Erythroblast (primary cell): ENCODE results near the gene CEP85L.

Experiments
- GATA1 ChIP-seq: IDR thresholded peaks from 2 replicates; pipeline ENCODE4 v1.6.1; 2011; ENCODE audit warnings: low read depth, mild to moderate bottlenecking, control low read depth, low read length, moderate library complexity
- POLR2A ChIP-seq: IDR thresholded peaks from 2 replicates; pipeline ENCODE4 v1.6.1; 2011; ENCODE audit warnings: mild to moderate bottlenecking, low read length

GRCh38 chr6:118502169-118502568 lies 149.2 kb downstream of the CEP85L start:
- TF ChIP-seq POLR2A (no peak), GATA1 (no peak)
